ENCODE data around the gene NES. TPM values are rescaled to one million over a fixed set of nuclear protein-coding genes. Genes with fewer than 3 reads are reported as not detected.

The NES gene
- total RNA-seq, 4 donors from 2014 or later, result 3.5 to 8.0 (median 5.4) TPM

GRCh38 chr1:156677616-156678596 lies 699 bp upstream of the NES start:
- intact Hi-C loops (cut with DNase I), result no loop called here
- TF ChIP-seq POLR2A (IDR thresholded peaks at IDR 0.05) (no peak), CTCF (IDR thresholded peaks at IDR 0.05) (peak; percentile 72 to 89 (median 78))
- no peak for DNase-seq
- 3% methylated on average over 21 to 22 of the region's 22 CpGs for WGBS, 2 donors
- peak overlapping the region in 3 of 4 donors; percentile 63 to 76 (median 67) for H3K27ac ChIP-seq
- H3K4me3 ChIP-seq, result peak overlapping the region; percentile 13 to 62 (median 43)
- no peaks in the 10 kb centered on the region for H3K9me3 ChIP-seq
- H3K4me1 ChIP-seq, result peaks cover 13 to 45% (median 21%) of the 10 kb centered on the region in 3 donors
- peaks cover 0 to 93% (median 0%) of the 10 kb centered on the region in 4 donors for H3K27me3 ChIP-seq
- peaks cover 0 to under 1% (median 0%) of the 10 kb centered on the region in 3 donors for H3K36me3 ChIP-seq

GRCh38 chr1:156676114-156676819 lies 940 bp downstream of the NES start:
- Histone ChIP-seq H3K36me3 (peaks cover 0 to 7% (median 0%) of the 10 kb centered on the region in 3 donors), H3K4me3 (peak overlapping the region; percentile 13 to 62 (median 43)), H3K27ac (peak overlapping the region; percentile 25 to 76 (median 65)), H3K9me3 (no peaks in the 10 kb centered on the region), H3K4me1 (peaks cover 13 to 45% (median 21%) of the 10 kb centered on the region in 3 donors), H3K27me3 (peaks cover 0 to 93% (median 0%) of the 10 kb centered on the region in 4 donors)
- no peak for TF ChIP-seq CTCF (IDR thresholded peaks at IDR 0.05)
- DNase-seq, result no peak
- intact Hi-C loops (cut with DNase I), result no loop called here
- 15 to 45% methylated on average over 10 to 14 of the region's 49 CpGs for WGBS, 2 donors

- Histone ChIP-seq H3K4me3 (peak overlapping the region in 3 of 4 donors; percentile 42 to 62 (median 44)), H3K36me3 (peaks cover 0 to 7% (median 0%) of the 10 kb centered on the region in 3 donors), H3K9me3 (no peaks in the 10 kb centered on the region), H3K27ac (peak overlapping the region; percentile 25 to 76 (median 55)), H3K4me1 (peaks cover 13 to 45% (median 21%) of the 10 kb centered on the region in 3 donors), H3K27me3 (peaks cover 0 to 90% (median 0%) of the 10 kb centered on the region in 4 donors)
- DNase-seq, result no peak
- 59 to 69% methylated on average over 9 to 12 of the region's 18 CpGs for WGBS, 2 donors
- TF ChIP-seq CTCF (IDR thresholded peaks at IDR 0.05) (no peak), POLR2A (IDR thresholded peaks at IDR 0.05) (no peak)
- intact Hi-C loops (cut with DNase I), result no loop called here
Observed at GRCh38 chr1:156675210-156676113, 1.7 kb downstream of the NES start.

GRCh38 chr1:156673387-156674121 lies 3.7 kb downstream of the NES start:
- Histone ChIP-seq H3K27ac (peak overlapping the region in 2 of 4 donors; percentile 21 to 43), H3K4me3 (no peak overlapping the region), H3K27me3 (peaks cover 0 to 74% (median 0%) of the 10 kb centered on the region in 4 donors), H3K36me3 (peaks cover 0 to 7% (median 0%) of the 10 kb centered on the region in 3 donors), H3K9me3 (no peaks in the 10 kb centered on the region), H3K4me1 (peaks cover 13 to 63% (median 21%) of the 10 kb centered on the region in 3 donors)
- TF ChIP-seq POLR2A (IDR thresholded peaks at IDR 0.05), result no peak
- no peak for TF ChIP-seq CTCF (IDR thresholded peaks at IDR 0.05)
- DNase-seq, result no peak
- intact Hi-C loops (cut with DNase I), result no loop called here
- WGBS, 2 donors, result 42 to 49% methylated on average over 5 to 6 of the region's 8 CpGs
